K562 (cell line): Measurements from ENCODE around the gene RIT1. TPM values are rescaled to one million over a fixed set of nuclear protein-coding genes. Genes with fewer than 3 reads are reported as not detected.

Experiments used
- HMGN3 ChIP-seq: IDR thresholded peaks from 2 replicates; pipeline ENCODE4 v1.6.1; 2011; ENCODE audit warnings: borderline replicate concordance, low read depth, mild to moderate bottlenecking, mixed read lengths, low read length; ENCODE audit not compliant: insufficient read length; ENCODE audit errors: extremely low read depth
- KAT2B ChIP-seq: IDR thresholded peaks from one replicate; pipeline ENCODE4 v1.6.1; 2012; ENCODE audit warnings: low read depth, mild to moderate bottlenecking, control low read depth, inconsistent platforms, low read length, moderate library complexity
- SMC3 ChIP-seq: conservative IDR thresholded peaks from 2 replicates; pipeline ENCODE4 v1.6.1; 2011; ENCODE audit warnings: low read depth, low read length, improper control_type of control experiment; ENCODE audit not compliant: insufficient read depth
- STAG1 ChIP-seq: sonication (generic); formaldehyde crosslinking; IDR thresholded peaks from 2 replicates; pipeline ENCODE4 v1.5.0; 2020; ENCODE audit warnings: missing genetic modification reagents, borderline replicate concordance
- STAT5B ChIP-seq: fragments of 250-450 bp; sonication (Bioruptor Pico); IDR thresholded peaks from 2 replicates; pipeline ENCODE4 v1.8.0; 2021; ENCODE audit warnings: mild to moderate bottlenecking, inconsistent platforms
- TGIF2 ChIP-seq: sonication (generic); formaldehyde crosslinking; IDR thresholded peaks from 2 replicates; pipeline ENCODE4 v1.8.1; 2022; ENCODE audit warnings: mild to moderate bottlenecking, missing genetic modification reagents, moderate library complexity
- polyA plus RNA-seq, 8 experiments: library from polyadenylated mRNA; depleted of rRNA in 4 of 8; stranded (reverse) in 5 of 8; unstranded in 3 of 8; fragments of >200 nt; fragmentation: Nextera tagmentation in 2 of 8; fragmentation: Illumina TruSeq in 1 of 8; extraction: Ambion mirVana in 2 of 8; extraction: Trizol in 1 of 8; gene quantifications; 2 replicates each; pipeline versions ENCODE4 v1.2.1 to v1.2.3, GENCODE V29; 2011 to 2014; ENCODE audit warnings: inconsistent platforms in 1 of 8, missing spikeins in 1 of 8
- total RNA-seq, 7 experiments: library from RNA; depleted of rRNA in 6 of 7; stranded (reverse); fragments of >200 nt in 6 of 7; fragmentation: Illumina TruSeq in 2 of 7; extraction: Trizol in 2 of 7; gene quantifications; 2 replicates each; pipeline versions ENCODE4 v1.2.1 to v1.2.3, GENCODE V29; 2011 to 2021; ENCODE audit warnings: low replicate concordance in 1 of 7
- TF ChIP-seq, protein P1 (sequence below): sonication (generic); formaldehyde crosslinking; IDR thresholded peaks from 2 replicates; pipeline ENCODE4 v1.8.0; 2022; ENCODE audit warnings: mild to moderate bottlenecking, missing genetic modification reagents
- TF ChIP-seq, protein P2 (sequence below): sonication (generic); formaldehyde crosslinking; IDR thresholded peaks from 2 replicates; pipeline ENCODE4 v1.8.0; 2023; ENCODE audit warnings: missing genetic modification reagents, mild to moderate bottlenecking, borderline replicate concordance

The RIT1 gene
- total and polyA plus RNA-seq, 9 of the 15 experiments (the other 6 are each of a cell fraction or from before 2014, with no cell fraction given) = 13.5 to 57.6 (median 22.9) TPM

DNA sequence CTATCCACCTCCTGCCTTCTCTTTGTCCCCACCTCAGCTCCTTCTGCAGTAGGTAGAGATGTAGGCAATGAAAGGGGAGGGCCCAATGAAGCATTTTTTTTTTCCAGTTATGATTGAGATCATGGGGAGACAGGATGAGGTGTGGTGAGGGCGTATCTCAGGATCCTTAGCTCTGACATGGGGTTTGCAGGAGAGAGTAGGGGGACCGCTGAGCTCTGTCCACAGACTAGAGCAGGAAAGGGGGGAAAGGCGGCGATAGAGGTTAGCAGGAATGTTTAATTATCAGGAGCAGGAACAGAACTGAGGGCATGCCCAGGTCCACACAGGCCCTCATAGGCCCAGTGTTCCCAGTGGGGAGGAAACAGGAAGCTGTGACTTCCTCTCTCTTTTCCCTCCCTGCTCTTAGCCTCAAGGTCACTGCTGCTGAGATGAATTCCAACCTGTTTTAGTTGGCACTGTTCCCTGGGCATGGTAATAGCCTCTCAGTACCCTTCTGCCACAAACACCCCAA, 29.4 kb upstream of the RIT1 start (continued):
- TF ChIP-seq, protein P1, sequence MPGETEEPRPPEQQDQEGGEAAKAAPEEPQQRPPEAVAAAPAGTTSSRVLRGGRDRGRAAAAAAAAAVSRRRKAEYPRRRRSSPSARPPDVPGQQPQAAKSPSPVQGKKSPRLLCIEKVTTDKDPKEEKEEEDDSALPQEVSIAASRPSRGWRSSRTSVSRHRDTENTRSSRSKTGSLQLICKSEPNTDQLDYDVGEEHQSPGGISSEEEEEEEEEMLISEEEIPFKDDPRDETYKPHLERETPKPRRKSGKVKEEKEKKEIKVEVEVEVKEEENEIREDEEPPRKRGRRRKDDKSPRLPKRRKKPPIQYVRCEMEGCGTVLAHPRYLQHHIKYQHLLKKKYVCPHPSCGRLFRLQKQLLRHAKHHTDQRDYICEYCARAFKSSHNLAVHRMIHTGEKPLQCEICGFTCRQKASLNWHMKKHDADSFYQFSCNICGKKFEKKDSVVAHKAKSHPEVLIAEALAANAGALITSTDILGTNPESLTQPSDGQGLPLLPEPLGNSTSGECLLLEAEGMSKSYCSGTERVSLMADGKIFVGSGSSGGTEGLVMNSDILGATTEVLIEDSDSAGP (CRISPR knock-in tag) = no peak
- no peak for TF ChIP-seq HMGN3
- TF ChIP-seq STAG1 = no peak
- TF ChIP-seq, protein P2, sequence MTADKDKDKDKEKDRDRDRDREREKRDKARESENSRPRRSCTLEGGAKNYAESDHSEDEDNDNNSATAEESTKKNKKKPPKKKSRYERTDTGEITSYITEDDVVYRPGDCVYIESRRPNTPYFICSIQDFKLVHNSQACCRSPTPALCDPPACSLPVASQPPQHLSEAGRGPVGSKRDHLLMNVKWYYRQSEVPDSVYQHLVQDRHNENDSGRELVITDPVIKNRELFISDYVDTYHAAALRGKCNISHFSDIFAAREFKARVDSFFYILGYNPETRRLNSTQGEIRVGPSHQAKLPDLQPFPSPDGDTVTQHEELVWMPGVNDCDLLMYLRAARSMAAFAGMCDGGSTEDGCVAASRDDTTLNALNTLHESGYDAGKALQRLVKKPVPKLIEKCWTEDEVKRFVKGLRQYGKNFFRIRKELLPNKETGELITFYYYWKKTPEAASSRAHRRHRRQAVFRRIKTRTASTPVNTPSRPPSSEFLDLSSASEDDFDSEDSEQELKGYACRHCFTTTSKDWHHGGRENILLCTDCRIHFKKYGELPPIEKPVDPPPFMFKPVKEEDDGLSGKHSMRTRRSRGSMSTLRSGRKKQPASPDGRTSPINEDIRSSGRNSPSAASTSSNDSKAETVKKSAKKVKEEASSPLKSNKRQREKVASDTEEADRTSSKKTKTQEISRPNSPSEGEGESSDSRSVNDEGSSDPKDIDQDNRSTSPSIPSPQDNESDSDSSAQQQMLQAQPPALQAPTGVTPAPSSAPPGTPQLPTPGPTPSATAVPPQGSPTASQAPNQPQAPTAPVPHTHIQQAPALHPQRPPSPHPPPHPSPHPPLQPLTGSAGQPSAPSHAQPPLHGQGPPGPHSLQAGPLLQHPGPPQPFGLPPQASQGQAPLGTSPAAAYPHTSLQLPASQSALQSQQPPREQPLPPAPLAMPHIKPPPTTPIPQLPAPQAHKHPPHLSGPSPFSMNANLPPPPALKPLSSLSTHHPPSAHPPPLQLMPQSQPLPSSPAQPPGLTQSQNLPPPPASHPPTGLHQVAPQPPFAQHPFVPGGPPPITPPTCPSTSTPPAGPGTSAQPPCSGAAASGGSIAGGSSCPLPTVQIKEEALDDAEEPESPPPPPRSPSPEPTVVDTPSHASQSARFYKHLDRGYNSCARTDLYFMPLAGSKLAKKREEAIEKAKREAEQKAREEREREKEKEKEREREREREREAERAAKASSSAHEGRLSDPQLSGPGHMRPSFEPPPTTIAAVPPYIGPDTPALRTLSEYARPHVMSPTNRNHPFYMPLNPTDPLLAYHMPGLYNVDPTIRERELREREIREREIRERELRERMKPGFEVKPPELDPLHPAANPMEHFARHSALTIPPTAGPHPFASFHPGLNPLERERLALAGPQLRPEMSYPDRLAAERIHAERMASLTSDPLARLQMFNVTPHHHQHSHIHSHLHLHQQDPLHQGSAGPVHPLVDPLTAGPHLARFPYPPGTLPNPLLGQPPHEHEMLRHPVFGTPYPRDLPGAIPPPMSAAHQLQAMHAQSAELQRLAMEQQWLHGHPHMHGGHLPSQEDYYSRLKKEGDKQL (CRISPR knock-in tag) = no peak
- TF ChIP-seq STAT5B (CRISPR knock-in tag) = no peak
- TF ChIP-seq SMC3 = no peak
- TF ChIP-seq KAT2B = no peak
- no peak for TF ChIP-seq TGIF2 (CRISPR knock-in tag)
